ENCODE data around the gene ETV4. TPM values are rescaled to one million over a fixed set of nuclear protein-coding genes. Genes with fewer than 3 reads are reported as not detected.

Gene ETV4
- total RNA-seq, 1 donor from 2014 or later = 3.2 TPM

DNA sequence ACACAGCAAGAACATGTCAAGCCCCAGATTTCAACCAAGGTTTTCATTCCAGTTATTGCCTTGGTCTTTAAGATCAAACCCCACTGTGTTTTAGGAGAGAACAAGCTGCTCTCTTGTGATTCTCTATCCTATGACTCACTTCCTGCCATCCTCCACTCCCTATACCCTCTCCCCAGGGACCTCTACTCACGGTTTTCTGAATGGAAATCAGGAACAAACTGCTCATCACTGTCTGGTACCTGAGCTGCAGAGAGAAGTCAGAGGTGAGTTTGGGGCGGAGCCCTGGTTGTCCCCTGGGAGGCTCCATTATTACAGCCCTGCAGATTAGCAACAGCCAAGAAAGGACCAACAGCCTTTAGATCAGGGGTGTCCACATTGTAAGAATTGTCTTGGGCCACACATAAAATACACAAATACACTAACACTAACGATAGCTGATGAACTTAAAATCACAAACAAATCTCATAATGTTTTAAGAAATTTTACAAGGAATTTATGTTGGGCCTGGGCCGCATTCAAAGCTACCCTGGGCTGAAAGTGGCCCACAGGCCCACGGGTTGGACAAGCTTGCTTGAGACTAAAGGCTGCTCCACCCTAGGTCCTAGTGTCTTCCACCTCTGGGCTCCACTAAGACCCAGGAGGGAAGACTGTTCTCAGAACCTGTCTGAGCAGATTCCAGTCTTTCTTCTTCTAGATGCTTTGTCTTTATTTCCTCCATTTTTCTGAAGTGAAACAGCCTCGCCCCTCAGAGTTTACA, 9.7 kb downstream of the ETV4 start:
- FAIRE-seq = no peak
- Histone ChIP-seq H3K4me3 (ENCODE audit: low read depth, low read length) (no peak overlapping the region), H3K27me3 (ENCODE audit: control insufficient read depth, insufficient read depth, low read length) (no peaks in the 10 kb centered on the region), H3K36me3 (ENCODE audit: control insufficient read depth, insufficient read depth, low read length) (no peaks in the 10 kb centered on the region)
- peak; percentile 42 for DNase-seq (ENCODE audit: low read depth)
- TF ChIP-seq, protein P1, sequence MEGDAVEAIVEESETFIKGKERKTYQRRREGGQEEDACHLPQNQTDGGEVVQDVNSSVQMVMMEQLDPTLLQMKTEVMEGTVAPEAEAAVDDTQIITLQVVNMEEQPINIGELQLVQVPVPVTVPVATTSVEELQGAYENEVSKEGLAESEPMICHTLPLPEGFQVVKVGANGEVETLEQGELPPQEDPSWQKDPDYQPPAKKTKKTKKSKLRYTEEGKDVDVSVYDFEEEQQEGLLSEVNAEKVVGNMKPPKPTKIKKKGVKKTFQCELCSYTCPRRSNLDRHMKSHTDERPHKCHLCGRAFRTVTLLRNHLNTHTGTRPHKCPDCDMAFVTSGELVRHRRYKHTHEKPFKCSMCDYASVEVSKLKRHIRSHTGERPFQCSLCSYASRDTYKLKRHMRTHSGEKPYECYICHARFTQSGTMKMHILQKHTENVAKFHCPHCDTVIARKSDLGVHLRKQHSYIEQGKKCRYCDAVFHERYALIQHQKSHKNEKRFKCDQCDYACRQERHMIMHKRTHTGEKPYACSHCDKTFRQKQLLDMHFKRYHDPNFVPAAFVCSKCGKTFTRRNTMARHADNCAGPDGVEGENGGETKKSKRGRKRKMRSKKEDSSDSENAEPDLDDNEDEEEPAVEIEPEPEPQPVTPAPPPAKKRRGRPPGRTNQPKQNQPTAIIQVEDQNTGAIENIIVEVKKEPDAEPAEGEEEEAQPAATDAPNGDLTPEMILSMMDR (IDR thresholded peaks at IDR 0.05; ENCODE audit: insufficient read depth, low read length, severe bottlenecking) = no peak

DNA sequence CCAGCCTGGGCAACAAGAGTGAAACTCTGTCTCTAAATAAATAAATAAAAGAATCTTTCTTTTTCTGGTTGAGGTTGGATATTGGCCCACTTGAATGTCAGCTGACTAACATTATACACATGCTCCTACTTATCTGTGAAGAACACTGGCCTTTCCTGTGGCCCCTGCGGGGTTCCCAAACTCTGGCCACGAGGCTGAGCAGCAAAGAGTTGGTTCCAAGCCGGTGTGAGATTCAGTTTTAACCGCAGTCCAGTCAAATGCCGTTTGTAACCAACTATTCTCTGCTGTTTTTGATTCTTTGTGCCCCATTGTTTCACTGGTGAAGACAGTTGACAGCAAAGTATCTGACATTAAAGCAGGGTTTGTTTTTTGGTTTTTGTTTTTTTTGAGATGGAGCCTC, 11.2 kb downstream of the ETV4 start:
- DNase-seq (ENCODE audit: low read depth) (no peak), FAIRE-seq (no peak)
- H3K4me3 ChIP-seq (ENCODE audit: low read depth, low read length) = no peak overlapping the region
- TF ChIP-seq, protein P1 (IDR thresholded peaks at IDR 0.05; ENCODE audit: insufficient read depth, low read length, severe bottlenecking) = no peak
- H3K36me3 ChIP-seq (ENCODE audit: control insufficient read depth, insufficient read depth, low read length) = no peaks in the 10 kb centered on the region
- H3K27me3 ChIP-seq (ENCODE audit: control insufficient read depth, insufficient read depth, low read length) = no peaks in the 10 kb centered on the region

DNA sequence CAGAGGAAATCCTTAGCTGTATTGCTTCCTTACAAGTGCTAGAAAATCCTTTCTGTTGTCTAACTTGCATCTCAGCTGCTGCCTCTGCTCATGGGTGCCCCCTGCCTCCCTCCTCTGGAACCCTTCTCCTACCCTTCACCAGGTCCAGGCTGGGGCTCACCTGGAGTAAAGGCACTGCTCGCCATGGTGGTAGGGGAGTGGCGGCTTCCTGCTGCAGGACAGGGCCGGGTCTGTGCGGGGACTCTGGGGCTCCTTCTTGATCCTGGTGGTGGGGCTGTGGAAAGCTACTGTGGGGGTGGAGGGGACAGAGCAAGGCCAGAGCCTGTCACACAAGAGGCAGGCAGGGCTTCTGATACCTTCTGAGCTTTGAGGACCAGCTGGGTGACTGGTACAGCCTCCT, 12.4 kb downstream of the ETV4 start:
- H3K36me3 ChIP-seq (ENCODE audit: control insufficient read depth, insufficient read depth, low read length) = no peaks in the 10 kb centered on the region

DNA sequence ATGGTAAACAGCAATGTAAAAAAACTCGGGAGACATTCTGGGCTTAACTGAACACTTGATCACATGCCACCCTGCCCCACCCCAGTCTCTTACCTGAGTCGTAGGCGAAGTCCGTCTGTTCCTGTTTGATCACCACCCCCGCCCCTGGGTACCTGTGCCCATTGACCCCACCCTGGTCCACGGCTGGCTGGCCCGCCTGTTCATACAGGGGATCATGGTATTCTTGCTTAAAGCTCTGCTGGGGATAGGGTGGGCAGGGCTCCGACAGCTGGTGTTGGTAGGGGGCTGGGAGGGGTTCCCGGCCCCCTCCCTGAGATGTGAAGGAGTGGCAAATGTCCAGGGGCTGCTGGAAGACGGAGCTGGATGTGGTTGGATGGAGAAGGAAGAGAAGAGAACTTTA, 13.6 kb downstream of the ETV4 start:
- H3K4me3 ChIP-seq (ENCODE audit: low read depth, low read length) = no peak overlapping the region
- H3K27me3 ChIP-seq (ENCODE audit: control insufficient read depth, insufficient read depth, low read length) = no peaks in the 10 kb centered on the region
- FAIRE-seq = no peak
- DNase-seq (ENCODE audit: low read depth) = no peak
- no peaks in the 10 kb centered on the region for H3K36me3 ChIP-seq (ENCODE audit: control insufficient read depth, insufficient read depth, low read length)
- TF ChIP-seq, protein P1 (IDR thresholded peaks at IDR 0.05; ENCODE audit: insufficient read depth, low read length, severe bottlenecking) = no peak

More for the DNA sequence above, 12.4 kb downstream of the ETV4 start:
- Histone ChIP-seq H3K4me3 (ENCODE audit: low read depth, low read length) (no peak overlapping the region), H3K27me3 (ENCODE audit: control insufficient read depth, insufficient read depth, low read length) (no peaks in the 10 kb centered on the region)
- FAIRE-seq (no peak), DNase-seq (ENCODE audit: low read depth) (no peak)
- TF ChIP-seq, protein P1 (IDR thresholded peaks at IDR 0.05; ENCODE audit: insufficient read depth, low read length, severe bottlenecking) = no peak

DNA sequence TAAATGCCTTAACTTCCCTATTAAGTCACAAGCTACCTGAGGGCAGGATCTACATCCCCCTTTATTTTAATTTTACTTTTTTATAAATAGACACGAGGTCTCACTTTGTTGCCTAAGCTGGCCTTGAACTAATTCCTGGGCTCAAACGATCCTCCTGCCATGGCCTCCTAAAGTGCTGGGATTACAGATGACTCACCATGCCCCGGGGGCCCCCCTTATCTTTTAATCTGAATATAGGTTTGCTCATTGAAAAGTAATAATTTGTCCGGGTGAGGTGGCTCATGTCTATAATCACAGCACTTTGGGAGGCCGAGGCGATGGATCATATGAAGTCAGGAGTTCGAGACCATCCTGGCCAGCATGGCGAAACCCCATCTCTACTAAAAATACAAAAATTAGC, 14.2 kb downstream of the ETV4 start:
- TF ChIP-seq, protein P1 (IDR thresholded peaks at IDR 0.05; ENCODE audit: insufficient read depth, low read length, severe bottlenecking) = no peak

DNA sequence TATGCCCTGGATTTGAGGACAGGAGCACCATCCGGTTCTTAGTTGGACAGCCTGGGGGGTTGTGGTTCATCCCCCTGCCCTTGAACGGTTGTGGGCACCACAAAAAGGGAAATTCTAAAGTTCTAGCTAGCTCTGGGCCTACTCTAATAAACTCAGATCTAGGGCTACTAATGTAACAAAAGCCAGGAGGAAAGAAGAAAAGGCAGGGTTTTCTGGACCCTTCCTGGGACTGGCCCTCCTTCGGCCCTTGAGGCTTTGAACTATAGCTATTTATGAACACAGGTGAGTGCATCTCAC, 15.1 kb downstream of the ETV4 start:
- DNase-seq (ENCODE audit: low read depth) (no peak), FAIRE-seq (no peak)
- Histone ChIP-seq H3K27me3 (ENCODE audit: control insufficient read depth, insufficient read depth, low read length) (no peaks in the 10 kb centered on the region), H3K36me3 (ENCODE audit: control insufficient read depth, insufficient read depth, low read length) (no peaks in the 10 kb centered on the region), H3K4me3 (ENCODE audit: low read depth, low read length) (no peak overlapping the region)
- TF ChIP-seq, protein P1 (IDR thresholded peaks at IDR 0.05; ENCODE audit: insufficient read depth, low read length, severe bottlenecking) = no peak

More for the DNA sequence above, 14.2 kb downstream of the ETV4 start:
- Histone ChIP-seq H3K4me3 (ENCODE audit: low read depth, low read length) (no peak overlapping the region), H3K27me3 (ENCODE audit: control insufficient read depth, insufficient read depth, low read length) (no peaks in the 10 kb centered on the region), H3K36me3 (ENCODE audit: control insufficient read depth, insufficient read depth, low read length) (no peaks in the 10 kb centered on the region)
- DNase-seq (ENCODE audit: low read depth) = no peak
- FAIRE-seq = no peak
